Skeletal muscle satellite cell (primary cell): ENCODE results near the gene VWA8.
"Not testable (repeated sequence)": the region's sequence is repeated elsewhere in the genome, so short reads cannot be mapped to it uniquely, and the experiment has no call there.

Experiments
- H3K27me3 ChIP-seq: 2 replicates; pipeline ENCODE4 v1.7.0; 2013; ENCODE audit warnings: low read length; ENCODE audit not compliant: control insufficient read depth, insufficient read depth
- H3K36me3 ChIP-seq: 2 replicates; pipeline ENCODE4 v1.7.0; 2013; ENCODE audit warnings: mild to moderate bottlenecking, control low read depth, low read length; ENCODE audit not compliant: insufficient read depth
- H3K4me1 ChIP-seq: 2 replicates; pipeline ENCODE4 v1.7.0; 2013; ENCODE audit warnings: low read length; ENCODE audit not compliant: control insufficient read depth, insufficient read depth
- H3K4me2 ChIP-seq: 2 replicates; pipeline ENCODE4 v1.7.0; 2013; ENCODE audit warnings: mild to moderate bottlenecking, low read length
- H3K4me3 ChIP-seq: 2 replicates; pipeline ENCODE4 v1.7.0; 2013; ENCODE audit warnings: low read length
- H3K9ac ChIP-seq: 2 replicates; pipeline ENCODE4 v1.7.0; 2013; ENCODE audit warnings: mild to moderate bottlenecking, low read depth, low read length, moderate library complexity
- H3K9me3 ChIP-seq: replicated peaks from 2 replicates; pipeline ENCODE4 v1.7.0; 2013; ENCODE audit warnings: mild to moderate bottlenecking, control low read depth, low read length

VWA8 gene

DNA sequence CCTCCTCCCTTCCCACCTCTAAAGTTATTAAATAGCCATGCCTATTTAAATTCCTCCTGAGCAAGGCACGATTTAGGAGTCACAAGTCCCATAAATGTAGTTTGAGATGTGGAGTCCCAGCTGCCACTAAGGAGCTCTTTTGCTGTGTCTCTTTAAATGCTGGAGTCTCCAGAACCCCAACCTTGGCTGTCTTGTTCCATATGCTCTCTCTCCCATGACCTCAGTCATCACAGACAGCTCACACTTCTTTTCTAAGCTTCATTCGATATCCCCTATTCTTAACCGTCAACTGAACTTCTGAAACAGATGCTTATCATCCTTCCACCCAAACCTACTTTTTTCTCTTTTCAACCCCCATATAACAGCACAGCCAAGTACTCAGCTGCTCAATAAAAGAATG, 197.1 kb downstream of the VWA8 start:
- H3K36me3 ChIP-seq, result no peaks in the 10 kb centered on the region
- H3K9ac ChIP-seq, result no peak overlapping the region
- no peak overlapping the region for H3K4me2 ChIP-seq
- H3K4me1 ChIP-seq, result no peaks in the 10 kb centered on the region
- no peaks in the 10 kb centered on the region for H3K9me3 ChIP-seq
- no peak overlapping the region for H3K4me3 ChIP-seq
- H3K27me3 ChIP-seq, result no peaks in the 10 kb centered on the region

DNA sequence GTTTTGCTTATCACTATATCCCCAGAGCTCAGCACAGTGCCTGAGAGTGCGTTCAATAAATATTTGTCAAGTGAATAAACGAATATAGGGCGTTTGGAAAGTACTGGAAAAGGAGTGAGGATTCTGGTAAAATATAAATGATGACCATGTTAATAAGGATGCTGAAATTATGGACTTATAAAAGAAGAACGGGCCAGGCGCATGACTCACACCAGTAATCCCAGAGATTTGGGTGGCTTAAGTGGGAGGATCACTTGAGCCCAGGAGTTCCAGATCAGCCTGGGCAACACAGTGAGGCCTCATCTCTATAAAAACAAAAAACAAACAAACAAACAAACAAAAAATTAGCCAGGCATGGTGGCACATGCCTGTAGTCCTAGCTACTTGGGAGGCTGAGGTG, 198.1 kb downstream of the VWA8 start:
- Histone ChIP-seq H3K9me3 (no peaks in the 10 kb centered on the region), H3K9ac (no peak overlapping the region), H3K36me3 (no peaks in the 10 kb centered on the region)

DNA sequence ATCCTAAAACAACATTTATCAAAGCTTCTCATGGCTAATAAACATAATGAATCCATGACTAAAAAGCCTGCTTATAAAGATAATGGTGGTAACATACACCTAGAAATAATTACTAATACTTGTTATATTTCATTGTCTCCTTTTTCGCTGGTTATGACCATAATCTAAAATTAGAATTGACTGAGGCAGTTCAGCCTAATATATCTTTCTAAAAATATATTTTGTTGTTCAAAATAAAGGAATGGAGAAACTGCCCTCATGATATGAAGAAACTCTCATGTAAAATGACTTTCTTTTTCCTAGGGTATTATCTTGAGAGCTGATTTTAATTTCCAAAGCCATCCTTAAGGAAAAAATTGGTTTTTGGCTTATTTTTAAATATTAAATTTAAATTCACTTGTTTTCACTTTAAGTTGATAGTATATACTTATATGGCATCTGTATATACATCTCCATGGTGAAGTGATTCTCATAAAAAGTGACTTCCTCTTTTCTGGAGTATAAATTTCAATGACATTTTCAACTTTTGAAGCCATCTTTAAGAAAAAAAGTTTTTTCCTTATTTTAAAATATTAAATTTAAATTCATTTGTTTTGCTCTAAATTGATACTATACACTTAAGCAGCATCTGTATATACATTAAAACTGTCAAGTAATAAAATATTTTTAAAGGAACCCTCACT, 204.6 kb downstream of the VWA8 start:
- no peaks in the 10 kb centered on the region for H3K27me3 ChIP-seq
- H3K4me1 ChIP-seq, result no peaks in the 10 kb centered on the region
- H3K36me3 ChIP-seq, result no peaks in the 10 kb centered on the region
- no peak overlapping the region for H3K4me3 ChIP-seq
- H3K9me3 ChIP-seq, result no peaks in the 10 kb centered on the region
- H3K9ac ChIP-seq, result no peak overlapping the region
- no peak overlapping the region for H3K4me2 ChIP-seq

More for the DNA sequence above, 198.1 kb downstream of the VWA8 start:
- Histone ChIP-seq H3K4me3 (no peak overlapping the region), H3K27me3 (no peaks in the 10 kb centered on the region), H3K4me1 (no peaks in the 10 kb centered on the region), H3K4me2 (no peak overlapping the region)

DNA sequence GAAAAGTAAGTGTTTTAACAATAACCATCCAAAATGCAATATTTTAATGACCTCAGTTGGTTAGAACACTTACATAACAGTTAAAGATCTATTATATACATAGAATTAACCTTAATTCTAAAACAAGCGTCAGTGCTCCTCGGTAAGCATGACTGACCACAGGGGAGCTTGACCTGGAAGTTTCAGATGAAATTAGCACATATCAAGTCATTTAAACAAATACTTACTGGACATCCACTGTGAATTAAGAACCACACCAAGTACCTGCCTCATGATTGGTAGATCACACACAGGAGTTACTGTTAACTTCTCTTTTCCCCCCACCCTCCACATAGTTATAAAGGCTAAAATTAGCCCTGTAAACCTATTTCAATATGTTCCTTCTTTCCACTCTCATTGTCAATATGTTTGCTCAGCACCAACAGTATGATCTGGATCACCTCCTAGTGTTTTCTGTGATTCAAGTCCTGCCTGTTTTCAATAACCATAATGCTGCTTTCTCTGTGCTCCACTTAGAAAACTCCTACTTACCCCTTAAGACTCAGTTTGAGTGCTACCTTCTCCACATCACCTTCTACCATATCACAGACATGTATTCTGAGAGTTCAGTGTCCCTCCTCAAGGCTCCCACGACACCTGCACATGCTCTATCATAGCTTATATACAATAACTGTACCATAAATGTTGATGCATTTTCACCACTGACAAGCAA, 209.0 kb downstream of the VWA8 start:
- Histone ChIP-seq H3K4me2 (no peak overlapping the region), H3K27me3 (no peaks in the 10 kb centered on the region), H3K9ac (no peak overlapping the region), H3K9me3 (no peaks in the 10 kb centered on the region), H3K36me3 (no peaks in the 10 kb centered on the region), H3K4me1 (no peaks in the 10 kb centered on the region), H3K4me3 (no peak overlapping the region)

DNA sequence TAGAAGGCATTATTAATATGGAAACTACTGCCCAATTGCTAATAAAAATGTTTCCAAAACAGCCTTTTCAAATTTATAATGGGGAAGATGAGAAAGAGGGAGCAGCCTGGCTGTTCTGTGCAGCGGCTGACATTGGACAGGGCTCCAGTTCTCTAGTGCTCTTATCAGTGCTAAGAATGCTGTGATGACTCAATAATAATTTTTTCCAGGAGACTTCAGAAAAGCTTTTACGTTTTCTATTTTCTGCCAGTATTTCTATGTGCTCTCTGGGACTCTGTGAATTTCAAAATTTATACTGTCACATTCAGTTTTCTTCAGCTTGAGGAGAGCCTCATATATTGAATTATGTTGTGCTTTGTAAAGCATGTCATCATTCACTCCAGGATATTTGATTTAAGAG, 209.6 kb downstream of the VWA8 start:
- no peaks in the 10 kb centered on the region for H3K27me3 ChIP-seq
- H3K36me3 ChIP-seq, result no peaks in the 10 kb centered on the region
- H3K4me1 ChIP-seq, result peaks cover 4% of the 10 kb centered on the region
- no peak overlapping the region for H3K4me3 ChIP-seq
- H3K9ac ChIP-seq, result no peak overlapping the region
- no peak overlapping the region for H3K4me2 ChIP-seq
- H3K9me3 ChIP-seq, result no peaks in the 10 kb centered on the region

DNA sequence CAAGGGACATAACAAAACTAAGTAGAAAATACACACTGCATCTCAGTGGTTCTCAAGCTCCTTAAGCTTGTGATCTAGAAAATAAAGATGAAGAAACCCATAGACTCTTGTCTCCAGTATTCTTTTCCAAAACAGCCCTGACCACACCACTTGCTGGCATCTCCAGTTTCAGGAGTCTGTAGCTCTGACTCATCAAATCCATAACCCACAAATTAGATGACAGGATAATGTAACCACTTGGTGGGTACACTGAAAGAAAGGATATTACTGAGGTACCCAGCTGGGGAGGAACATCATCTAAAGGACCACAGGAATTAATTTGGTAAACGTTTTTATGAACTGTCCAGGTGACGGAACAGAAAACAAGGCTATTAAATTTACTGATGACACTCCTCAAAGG, 214.7 kb downstream of the VWA8 start:
- H3K9me3 ChIP-seq, result no peaks in the 10 kb centered on the region

DNA sequence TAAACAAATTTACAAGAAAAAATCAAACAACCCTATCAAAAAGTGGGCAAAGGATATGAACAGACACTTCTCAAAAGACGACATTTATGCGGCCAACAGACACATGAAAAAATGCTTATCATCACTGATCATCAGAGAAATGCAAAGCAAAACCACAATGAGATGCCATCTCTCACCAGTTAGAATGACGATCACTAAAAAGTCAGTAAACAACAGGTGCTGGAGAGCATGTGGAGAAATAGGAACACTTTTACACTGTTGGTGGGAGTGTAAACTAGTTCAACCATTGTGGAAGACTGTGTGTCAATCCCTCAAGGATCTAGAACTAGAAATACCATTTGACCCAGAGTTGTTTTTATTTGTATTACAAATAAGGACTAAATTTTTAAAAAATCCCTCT, 215.4 kb downstream of the VWA8 start:
- not testable (repeated sequence) for H3K36me3 ChIP-seq, H3K9ac ChIP-seq, H3K4me2 ChIP-seq, H3K4me1 ChIP-seq, H3K4me3 ChIP-seq, H3K9me3 ChIP-seq, H3K27me3 ChIP-seq

More for the DNA sequence above, 214.7 kb downstream of the VWA8 start:
- H3K4me2 ChIP-seq, result no peak overlapping the region
- peaks cover 10% of the 10 kb centered on the region for H3K4me1 ChIP-seq
- H3K36me3 ChIP-seq, result no peaks in the 10 kb centered on the region
- H3K9ac ChIP-seq, result no peak overlapping the region
- H3K4me3 ChIP-seq, result no peak overlapping the region
- no peaks in the 10 kb centered on the region for H3K27me3 ChIP-seq

DNA sequence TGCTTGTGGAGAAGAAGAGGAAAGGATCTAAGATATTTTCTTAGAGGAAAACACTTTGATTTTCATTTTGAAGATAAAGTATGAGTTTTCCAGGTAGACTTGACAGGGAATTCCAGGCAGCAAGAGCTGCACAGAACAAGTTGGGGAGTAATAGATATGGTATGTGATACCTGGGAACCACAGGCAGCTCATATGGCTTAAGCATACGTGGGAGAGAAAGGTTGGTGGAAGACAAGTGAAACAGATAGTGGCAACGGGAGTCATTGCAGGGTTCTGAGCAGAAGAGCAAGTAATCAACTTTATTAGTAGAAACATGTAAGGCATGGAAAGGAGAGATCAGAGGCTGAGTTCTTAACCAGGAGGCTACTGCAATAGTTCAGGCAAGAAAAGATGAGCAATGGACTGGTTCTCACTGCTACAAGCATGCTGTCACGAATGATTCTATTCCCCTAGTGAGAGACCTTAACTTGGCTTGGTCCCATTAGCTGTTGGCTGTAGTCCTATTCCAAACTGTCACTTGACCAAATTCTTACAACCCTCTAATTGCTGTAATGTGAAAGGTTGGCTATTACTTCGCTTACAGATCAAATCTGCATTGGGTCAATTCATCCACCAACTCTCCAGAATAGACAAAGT, 217.9 kb downstream of the VWA8 start:
- no peaks in the 10 kb centered on the region for H3K9me3 ChIP-seq
- H3K4me1 ChIP-seq, result peaks cover 10% of the 10 kb centered on the region
- no peak overlapping the region for H3K4me2 ChIP-seq
- no peaks in the 10 kb centered on the region for H3K27me3 ChIP-seq
- H3K36me3 ChIP-seq, result no peaks in the 10 kb centered on the region
- no peak overlapping the region for H3K9ac ChIP-seq
- no peak overlapping the region for H3K4me3 ChIP-seq

DNA sequence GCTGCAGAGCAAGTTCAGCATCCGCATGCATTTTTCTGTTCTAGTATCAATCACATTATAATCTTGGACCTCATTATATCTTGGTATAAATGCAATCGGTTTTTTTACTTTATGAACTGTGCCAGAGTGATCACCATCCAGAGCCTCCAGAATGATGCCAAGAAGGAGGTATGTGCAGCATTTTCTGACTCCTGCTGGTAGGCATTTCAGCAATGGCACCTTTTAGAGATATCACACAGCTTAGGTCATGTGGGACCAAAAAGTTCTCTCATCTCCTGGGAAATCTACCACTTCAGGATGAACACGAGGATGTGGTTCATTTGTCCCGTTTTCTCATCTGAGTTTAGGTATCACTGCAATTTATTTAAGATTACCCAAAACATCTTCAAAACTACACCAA, 220.4 kb downstream of the VWA8 start:
- H3K4me1 ChIP-seq, result no peaks in the 10 kb centered on the region
- no peak overlapping the region for H3K4me3 ChIP-seq
- H3K9me3 ChIP-seq, result no peaks in the 10 kb centered on the region
- H3K27me3 ChIP-seq, result no peaks in the 10 kb centered on the region
- no peak overlapping the region for H3K9ac ChIP-seq
- no peak overlapping the region for H3K4me2 ChIP-seq
- H3K36me3 ChIP-seq, result no peaks in the 10 kb centered on the region

DNA sequence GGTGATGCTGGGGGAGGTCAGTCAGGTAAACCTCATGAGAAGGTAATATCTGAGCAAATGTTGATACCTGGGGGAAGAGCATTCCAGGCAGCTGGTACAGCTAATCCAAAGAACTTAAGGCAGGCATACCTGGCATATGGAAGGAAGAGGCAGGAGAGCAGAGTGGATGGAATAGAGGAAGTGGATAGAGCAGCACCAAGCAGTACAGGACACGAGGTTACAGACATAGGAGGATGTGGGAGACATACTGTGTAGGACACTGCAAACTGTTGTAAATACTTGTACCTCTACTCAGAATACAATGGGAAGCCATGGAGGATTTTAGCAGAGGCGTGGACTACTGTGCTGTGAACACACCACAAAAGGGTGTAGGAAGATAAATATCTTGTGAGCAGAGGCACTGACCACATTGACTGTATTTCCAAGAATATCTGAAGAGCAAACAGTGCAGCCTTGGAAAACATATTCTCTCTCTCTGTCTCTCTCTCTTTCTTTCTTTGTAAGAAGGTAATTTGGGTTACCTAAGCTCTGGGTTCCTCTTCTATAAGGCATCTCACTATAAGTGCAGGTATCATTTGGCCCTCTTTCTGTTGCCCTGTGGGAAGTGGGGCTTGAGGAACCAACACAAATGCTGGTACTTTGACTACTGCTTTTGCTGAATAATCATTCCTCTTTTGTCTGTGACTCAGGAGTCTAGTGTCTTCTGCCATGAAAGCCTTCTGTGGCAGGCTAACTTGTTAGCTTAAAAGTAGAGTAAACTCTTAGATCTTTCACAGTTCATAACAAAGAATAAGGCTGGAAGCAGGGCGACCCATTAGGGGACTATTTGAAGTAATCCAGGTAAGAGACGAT, 238.0 kb downstream of the VWA8 start:
- Histone ChIP-seq H3K27me3 (no peaks in the 10 kb centered on the region), H3K4me1 (no peaks in the 10 kb centered on the region), H3K4me3 (no peak overlapping the region), H3K9me3 (no peaks in the 10 kb centered on the region), H3K36me3 (peaks cover 3% of the 10 kb centered on the region), H3K9ac (no peak overlapping the region), H3K4me2 (no peak overlapping the region)

DNA sequence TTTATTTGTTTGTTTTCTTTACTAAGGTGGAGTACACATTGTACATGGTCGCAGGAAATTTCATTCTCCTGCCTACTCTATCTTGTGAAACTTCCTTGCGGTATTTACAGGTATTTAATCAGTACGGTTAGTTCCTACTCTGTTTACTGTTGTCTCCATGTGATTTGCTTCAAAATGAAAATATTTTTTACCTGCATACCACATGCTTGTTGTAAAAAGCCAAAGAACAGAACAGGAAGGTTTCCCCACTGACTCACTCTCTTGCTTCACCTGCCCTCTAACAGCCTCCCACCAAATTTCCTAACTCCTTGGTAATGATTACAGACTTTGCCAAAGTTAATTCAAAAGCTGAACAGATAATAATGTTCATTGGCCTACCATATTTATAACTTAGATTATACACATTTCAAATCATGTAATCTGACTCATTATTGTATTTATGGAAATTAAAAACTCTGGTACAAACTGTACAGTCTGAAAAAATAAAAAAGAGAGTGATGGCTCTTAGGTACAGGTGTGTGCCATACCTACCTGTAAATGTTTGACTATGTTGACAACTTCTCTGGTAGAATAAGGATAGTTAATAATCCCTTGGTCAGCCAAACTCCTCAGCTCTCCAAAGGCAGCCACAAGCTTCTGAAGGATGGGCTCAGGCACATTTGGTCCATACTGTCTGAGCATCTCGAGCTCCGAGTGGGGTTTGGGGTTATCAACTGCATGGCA, 239.9 kb downstream of the VWA8 start:
- H3K27me3 ChIP-seq, result no peaks in the 10 kb centered on the region
- no peaks in the 10 kb centered on the region for H3K9me3 ChIP-seq
- H3K4me1 ChIP-seq, result no peaks in the 10 kb centered on the region
- H3K4me2 ChIP-seq, result no peak overlapping the region
- no peak overlapping the region for H3K9ac ChIP-seq
- no peak overlapping the region for H3K4me3 ChIP-seq
- peaks cover 3% of the 10 kb centered on the region for H3K36me3 ChIP-seq
